NCI-H345 treated with DMSO at 0.1 percent for 48 hours (cell line): Measurements from ENCODE around the gene SMAD6.

ENCODE experiments used
- DNase-seq: peaks from one replicate; lab custom pipeline; 2025; ENCODE audit not compliant: unreplicated experiment; lab: John Stamatoyannopoulos, UW

Gene SMAD6

GRCh38 chr15:66771351-66771650, 69.3 kb downstream of the SMAD6 start:
- no peak for DNase-seq

- DNase-seq, result no peak
Observed at GRCh38 chr15:66772604-66773128, 70.6 kb downstream of the SMAD6 start.

GRCh38 chr15:66773129-66773873, 71.3 kb downstream of the SMAD6 start:
- DNase-seq, result no peak

GRCh38 chr15:66774001-66774814, 72.2 kb downstream of the SMAD6 start:
- peak; percentile 1 for DNase-seq

- DNase-seq, result no peak
Observed at GRCh38 chr15:66775127-66776105, 73.4 kb downstream of the SMAD6 start.

- DNase-seq, result no peak
Observed at GRCh38 chr15:66777054-66777453, 75.0 kb downstream of the SMAD6 start.

GRCh38 chr15:66777596-66778313, 75.7 kb downstream of the SMAD6 start:
- DNase-seq, result no peak

GRCh38 chr15:66778314-66778665, 76.3 kb downstream of the SMAD6 start:
- no peak for DNase-seq

- DNase-seq, result no peak
Observed at GRCh38 chr15:66778716-66779115, 76.7 kb downstream of the SMAD6 start.

- no peak for DNase-seq
Observed at GRCh38 chr15:66779331-66780009, 77.4 kb downstream of the SMAD6 start.

- no peak for DNase-seq
Observed at GRCh38 chr15:66780172-66780972, 78.3 kb downstream of the SMAD6 start.

GRCh38 chr15:66780973-66781718, 79.1 kb downstream of the SMAD6 start:
- no peak for DNase-seq

GRCh38 chr15:66782785-66783184, 80.7 kb downstream of the SMAD6 start:
- DNase-seq, result no peak

- DNase-seq, result no peak
Observed at GRCh38 chr15:66783314-66783713, 81.3 kb downstream of the SMAD6 start.

GRCh38 chr15:66783725-66784124, 81.7 kb downstream of the SMAD6 start:
- no peak for DNase-seq

GRCh38 chr15:66784174-66784573, 82.1 kb downstream of the SMAD6 start:
- DNase-seq, result no peak

- DNase-seq, result no peak
Observed at GRCh38 chr15:66785637-66786036, 83.6 kb downstream of the SMAD6 start.

- DNase-seq, result no peak
Observed at GRCh38 chr15:66786222-66786621, 84.2 kb downstream of the SMAD6 start.
